HG03064 (cell line): ENCODE results near the gene SMAD2.
"Not testable (repeated sequence)": the region's sequence is repeated elsewhere in the genome, so short reads cannot be mapped to it uniquely, and the experiment has no call there.

ENCODE experiments used
- ATAC-seq: cut with Tn5 transposase; IDR thresholded peaks from one replicate; pipeline ENCODE4 v1.9.1; 2021; ENCODE audit warnings: low read depth; ENCODE audit not compliant: unreplicated experiment

Gene SMAD2

GRCh38 chr18:47930199-47930930 is at the start of gene SMAD2:
TSS of gene SMAD2 (minus strand) at chr18:47930659. CDS start at chr18:47896756, 33,903 bp downstream.
- peak; percentile 60 for ATAC-seq

GRCh38 chr18:47979611-47980200 is 49.2 kb upstream of the SMAD2 start:
- ATAC-seq: no peak

GRCh38 chr18:47978603-47979002 is 48.1 kb upstream of the SMAD2 start:
- ATAC-seq: no peak

- no peak for ATAC-seq
Measured at GRCh38 chr18:47978141-47978540, 47.7 kb upstream of the SMAD2 start.

GRCh38 chr18:47975701-47976100 is 45.2 kb upstream of the SMAD2 start:
- ATAC-seq: no peak

- no peak for ATAC-seq
Measured at GRCh38 chr18:47975105-47975504, 44.6 kb upstream of the SMAD2 start.

- no peak for ATAC-seq
Measured at GRCh38 chr18:47970664-47971531, 40.4 kb upstream of the SMAD2 start.

GRCh38 chr18:47969816-47970215 is 39.4 kb upstream of the SMAD2 start:
- no peak for ATAC-seq

- no peak for ATAC-seq
Measured at GRCh38 chr18:47968721-47969120, 38.3 kb upstream of the SMAD2 start.

- no peak for ATAC-seq
Measured at GRCh38 chr18:47968006-47968676, 37.7 kb upstream of the SMAD2 start.

GRCh38 chr18:47964053-47964452 is 33.6 kb upstream of the SMAD2 start:
- ATAC-seq: no peak

- not testable (repeated sequence) for ATAC-seq
Measured at GRCh38 chr18:47961003-47961402, 30.5 kb upstream of the SMAD2 start.

GRCh38 chr18:47953471-47953931 is 23.0 kb upstream of the SMAD2 start:
- no peak for ATAC-seq

- ATAC-seq: no peak
Measured at GRCh38 chr18:47950511-47950910, 20.1 kb upstream of the SMAD2 start.

- ATAC-seq: no peak
Measured at GRCh38 chr18:47949202-47949601, 18.7 kb upstream of the SMAD2 start.

- ATAC-seq: no peak
Measured at GRCh38 chr18:47946889-47947288, 16.4 kb upstream of the SMAD2 start.

- no peak for ATAC-seq
Measured at GRCh38 chr18:47944972-47945852, 14.8 kb upstream of the SMAD2 start.

GRCh38 chr18:47936952-47937351 is 6.5 kb upstream of the SMAD2 start:
- ATAC-seq: no peak

GRCh38 chr18:47935321-47936055 is 5.0 kb upstream of the SMAD2 start:
- no peak for ATAC-seq
